Measurements from ENCODE around the gene CNTFR.

DNA sequence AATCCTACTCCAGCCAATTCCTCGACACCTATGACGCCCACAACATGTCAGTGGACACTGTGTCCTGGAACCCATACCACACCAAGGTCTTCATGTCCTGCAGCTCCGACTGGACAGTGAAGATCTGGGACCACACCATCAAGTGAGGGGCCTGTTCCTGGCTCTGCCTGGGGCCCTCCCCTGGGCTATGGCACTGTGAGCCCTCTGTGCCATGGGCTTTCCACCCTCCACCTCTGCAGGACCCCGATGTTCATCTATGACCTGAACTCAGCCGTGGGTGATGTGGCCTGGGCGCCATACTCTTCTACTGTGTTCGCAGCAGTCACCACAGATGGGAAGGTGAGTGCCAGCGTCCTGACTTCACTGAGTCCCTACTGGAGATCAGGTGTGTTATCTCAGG lies 75.1 kb downstream of the CNTFR start:
- TF ChIP-seq CTCF (conservative IDR thresholded peaks at IDR 0.05; ENCODE audit: low read length) (no peak), EZH2phosphoT487 (IDR thresholded peaks at IDR 0.05; ENCODE audit: borderline replicate concordance, low read depth, low read length) (no peak)

Measured in OCI-LY7 (cell line).